Bronchial epithelial cell (primary cell): ENCODE data around the gene CITED1. TPM values are rescaled to one million over a fixed set of nuclear protein-coding genes. Genes with fewer than 3 reads are reported as not detected.
A peak's percentile ranks its signal among the peaks of the same experiment; 100 is the strongest.

Source experiments
- DNase-seq: peaks from one replicate; pipeline ENCODE4 v3.0.0-alpha.2; 2010; ENCODE audit warnings: low read depth
- FAIRE-seq: peaks from 2 replicates; lab custom pipeline; 2011; peaks lifted over from hg19 to GRCh38; lab: Jason Lieb, UNC
- H3K27me3 ChIP-seq: 2 replicates; pipeline ENCODE4 v1.5.1; 2011; ENCODE audit warnings: low read length; ENCODE audit not compliant: control insufficient read depth, insufficient read depth
- H3K36me3 ChIP-seq: 2 replicates; pipeline ENCODE4 v1.5.1; 2011; ENCODE audit warnings: low read length; ENCODE audit not compliant: control insufficient read depth, insufficient read depth
- H3K4me3 ChIP-seq: 2 replicates; pipeline ENCODE4 v1.5.1; 2011; ENCODE audit warnings: mild to moderate bottlenecking, low read depth, low read length, control low read depth
- total RNA-seq: library from RNA; depleted of rRNA; stranded (reverse); fragments of >200 nt; gene quantifications from 2 replicates; pipeline ENCODE4 v1.2.1, GENCODE V29; 2014
- TF ChIP-seq, protein P1 (sequence below): IDR thresholded peaks from 2 replicates; pipeline ENCODE4 v1.5.1; 2011; ENCODE audit warnings: mild to moderate bottlenecking, moderate library complexity, low read length, control low read depth, inconsistent platforms; ENCODE audit not compliant: insufficient read depth, severe bottlenecking

Gene CITED1
- total RNA-seq: 0.26 TPM in 1 of 2 replicates, not detected in the other

GRCh38 chrX:72305286-72306084 is at the start of gene CITED1:
Gene CITED1 (minus strand): TSS chrX:72305914. CDS start chrX:72302869, 3,045 bp downstream.
- no peaks in the 10 kb centered on the region for H3K36me3 ChIP-seq
- no peak for DNase-seq
- TF ChIP-seq, protein P1, sequence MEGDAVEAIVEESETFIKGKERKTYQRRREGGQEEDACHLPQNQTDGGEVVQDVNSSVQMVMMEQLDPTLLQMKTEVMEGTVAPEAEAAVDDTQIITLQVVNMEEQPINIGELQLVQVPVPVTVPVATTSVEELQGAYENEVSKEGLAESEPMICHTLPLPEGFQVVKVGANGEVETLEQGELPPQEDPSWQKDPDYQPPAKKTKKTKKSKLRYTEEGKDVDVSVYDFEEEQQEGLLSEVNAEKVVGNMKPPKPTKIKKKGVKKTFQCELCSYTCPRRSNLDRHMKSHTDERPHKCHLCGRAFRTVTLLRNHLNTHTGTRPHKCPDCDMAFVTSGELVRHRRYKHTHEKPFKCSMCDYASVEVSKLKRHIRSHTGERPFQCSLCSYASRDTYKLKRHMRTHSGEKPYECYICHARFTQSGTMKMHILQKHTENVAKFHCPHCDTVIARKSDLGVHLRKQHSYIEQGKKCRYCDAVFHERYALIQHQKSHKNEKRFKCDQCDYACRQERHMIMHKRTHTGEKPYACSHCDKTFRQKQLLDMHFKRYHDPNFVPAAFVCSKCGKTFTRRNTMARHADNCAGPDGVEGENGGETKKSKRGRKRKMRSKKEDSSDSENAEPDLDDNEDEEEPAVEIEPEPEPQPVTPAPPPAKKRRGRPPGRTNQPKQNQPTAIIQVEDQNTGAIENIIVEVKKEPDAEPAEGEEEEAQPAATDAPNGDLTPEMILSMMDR: no peak
- H3K27me3 ChIP-seq: peaks cover 21% of the 10 kb centered on the region
- FAIRE-seq: no peak
- peak within 1 kb of the TSS; percentile 44 for H3K4me3 ChIP-seq

DNA sequence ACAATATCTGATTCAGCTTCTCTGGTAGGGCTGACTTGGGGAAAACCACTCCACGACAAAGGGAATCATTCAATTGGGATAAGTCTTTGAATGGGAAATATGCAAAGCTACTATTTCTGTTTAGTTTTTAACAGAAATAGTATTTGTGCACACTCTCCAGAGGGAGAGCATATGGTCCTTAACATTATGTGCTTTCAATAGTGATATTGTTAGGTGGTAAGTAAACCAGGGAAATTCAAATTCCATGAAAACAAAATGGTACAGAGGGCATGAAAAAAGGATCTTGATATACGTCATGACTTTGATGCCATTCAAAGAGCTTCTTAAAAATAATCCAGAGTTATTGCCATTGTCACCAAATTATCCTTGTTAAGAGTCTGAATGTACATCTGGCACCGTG is 47.1 kb upstream of the CITED1 start:
- Histone ChIP-seq H3K27me3 (no peaks in the 10 kb centered on the region), H3K36me3 (peaks cover 2% of the 10 kb centered on the region), H3K4me3 (no peak overlapping the region)
- TF ChIP-seq, protein P1: no peak
- DNase-seq (no peak), FAIRE-seq (no peak)

DNA sequence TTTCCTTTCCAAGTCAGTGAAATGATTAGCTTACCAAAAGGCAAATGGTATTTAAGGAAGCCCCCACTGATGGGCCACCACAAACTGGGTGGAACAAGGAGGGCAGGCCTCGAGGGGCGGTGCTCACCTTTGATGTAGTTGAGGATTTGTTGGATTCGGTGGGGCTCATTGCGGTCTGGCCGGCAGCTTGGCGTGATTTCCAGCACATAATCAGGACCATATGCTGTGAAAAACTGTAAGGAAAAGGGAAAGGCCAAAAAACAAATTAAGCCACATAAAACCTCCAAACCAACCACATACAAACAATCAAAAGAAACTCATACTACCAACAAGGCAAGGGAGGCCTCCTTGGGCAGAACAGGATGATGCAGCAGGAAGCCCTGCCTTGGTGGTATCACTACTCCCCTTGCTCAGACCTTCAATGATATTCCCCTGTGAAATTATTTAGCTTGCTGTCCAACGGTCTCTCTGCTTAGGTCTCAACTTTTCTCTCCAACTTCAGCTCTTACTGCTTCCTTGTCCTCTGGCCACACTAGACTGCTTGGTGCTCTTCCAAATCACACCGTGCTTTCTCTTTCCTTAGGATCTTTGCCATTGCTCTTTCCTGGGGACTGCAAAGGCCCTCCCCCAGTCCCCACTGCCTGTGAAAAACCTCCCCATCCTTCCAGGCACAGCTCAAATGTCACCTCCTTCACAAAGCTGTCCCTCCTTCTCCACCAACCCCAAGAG is 46.1 kb upstream of the CITED1 start:
- TF ChIP-seq, protein P1: no peak
- Histone ChIP-seq H3K36me3 (peaks cover 2% of the 10 kb centered on the region), H3K27me3 (no peaks in the 10 kb centered on the region), H3K4me3 (no peak overlapping the region)
- DNase-seq: no peak
- no peak for FAIRE-seq

DNA sequence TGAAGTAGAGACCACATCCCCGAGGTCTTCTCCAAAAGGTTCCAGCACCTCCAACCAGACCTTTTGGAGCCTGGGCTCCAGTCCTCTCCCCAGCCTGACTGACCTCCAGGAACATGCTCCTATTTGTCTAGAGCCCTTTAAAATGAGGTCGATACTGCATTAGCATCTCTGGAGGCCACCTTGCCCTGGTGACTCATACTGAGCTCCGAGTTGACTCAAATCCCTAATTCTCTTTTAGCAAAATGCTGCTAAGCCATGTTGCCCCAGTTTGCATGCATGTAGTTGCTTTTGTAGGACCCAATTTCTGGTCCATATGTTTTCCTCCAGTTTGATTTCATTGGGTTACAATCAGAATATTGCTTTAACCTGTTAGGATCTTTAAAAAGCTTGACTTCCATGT is 43.5 kb upstream of the CITED1 start:
- DNase-seq: no peak
- FAIRE-seq: no peak
- Histone ChIP-seq H3K4me3 (no peak overlapping the region), H3K27me3 (no peaks in the 10 kb centered on the region), H3K36me3 (peaks cover 2% of the 10 kb centered on the region)
- TF ChIP-seq, protein P1: no peak

GRCh38 chrX:72348247-72348979 is 42.7 kb upstream of the CITED1 start:
- peaks cover 2% of the 10 kb centered on the region for H3K36me3 ChIP-seq
- H3K27me3 ChIP-seq: no peaks in the 10 kb centered on the region
- no peak for FAIRE-seq
- TF ChIP-seq, protein P1: no peak
- H3K4me3 ChIP-seq: no peak overlapping the region
- no peak for DNase-seq
